Vagina (tissue), 2 donors: ENCODE results near the gene CHIC2.

Experiments
- POLR2A ChIP-seq, 2 donors: fragments of 450-650 bp; IDR thresholded peaks; one replicate each; pipeline ENCODE4 v1.6.1; 2017; ENCODE audit warnings: antibody characterized with exemption in 2 of 2, mild to moderate bottlenecking in 2 of 2, moderate library complexity in 2 of 2
- TF ChIP-seq, protein P1 (sequence below), 3 experiments: fragments of 450-650 bp in 2 of 3; fragments of 200-600 bp in 1 of 3; sonication (generic) in 1 of 3; IDR thresholded peaks; one replicate each; pipeline ENCODE4 v1.5.1; 2017 to 2019; ENCODE audit warnings: antibody characterized with exemption in 3 of 3, mild to moderate bottlenecking in 2 of 3, moderate library complexity in 2 of 3

DNA sequence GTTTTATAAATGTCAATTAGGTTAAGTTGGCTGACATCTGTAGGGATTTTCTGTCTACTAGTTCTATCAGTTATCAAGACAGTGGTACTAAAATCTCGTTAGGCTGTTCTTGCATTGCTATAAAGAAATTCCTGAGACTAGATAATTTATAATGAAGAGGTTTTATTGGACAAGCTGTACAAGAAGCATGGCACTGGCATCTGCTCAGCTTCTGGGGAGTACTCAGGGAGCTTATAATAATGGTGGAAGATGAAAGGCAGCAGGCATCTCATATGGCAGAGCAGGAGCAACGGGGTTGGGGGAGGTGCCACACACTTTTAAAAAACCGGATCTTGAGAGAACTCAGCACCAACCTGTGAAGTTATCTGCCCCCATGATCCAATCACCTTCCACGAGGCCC lies 28.2 kb downstream of the CHIC2 start:
- TF ChIP-seq POLR2A (IDR thresholded peaks at IDR 0.05), result no peak
- TF ChIP-seq, protein P1, sequence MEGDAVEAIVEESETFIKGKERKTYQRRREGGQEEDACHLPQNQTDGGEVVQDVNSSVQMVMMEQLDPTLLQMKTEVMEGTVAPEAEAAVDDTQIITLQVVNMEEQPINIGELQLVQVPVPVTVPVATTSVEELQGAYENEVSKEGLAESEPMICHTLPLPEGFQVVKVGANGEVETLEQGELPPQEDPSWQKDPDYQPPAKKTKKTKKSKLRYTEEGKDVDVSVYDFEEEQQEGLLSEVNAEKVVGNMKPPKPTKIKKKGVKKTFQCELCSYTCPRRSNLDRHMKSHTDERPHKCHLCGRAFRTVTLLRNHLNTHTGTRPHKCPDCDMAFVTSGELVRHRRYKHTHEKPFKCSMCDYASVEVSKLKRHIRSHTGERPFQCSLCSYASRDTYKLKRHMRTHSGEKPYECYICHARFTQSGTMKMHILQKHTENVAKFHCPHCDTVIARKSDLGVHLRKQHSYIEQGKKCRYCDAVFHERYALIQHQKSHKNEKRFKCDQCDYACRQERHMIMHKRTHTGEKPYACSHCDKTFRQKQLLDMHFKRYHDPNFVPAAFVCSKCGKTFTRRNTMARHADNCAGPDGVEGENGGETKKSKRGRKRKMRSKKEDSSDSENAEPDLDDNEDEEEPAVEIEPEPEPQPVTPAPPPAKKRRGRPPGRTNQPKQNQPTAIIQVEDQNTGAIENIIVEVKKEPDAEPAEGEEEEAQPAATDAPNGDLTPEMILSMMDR (IDR thresholded peaks at IDR 0.05), result no peak
